Uterine smooth muscle cell (primary cell): Measurements from ENCODE around the gene FBLN7. TPM values are rescaled to one million over a fixed set of nuclear protein-coding genes. Genes with fewer than 3 reads are reported as not detected.

Source experiments
- total RNA-seq: library from RNA; depleted of rRNA; stranded (reverse); fragments of >200 nt; gene quantifications from 2 replicates; pipeline ENCODE4 v1.2.3, GENCODE V29; 2014

Gene FBLN7
- total RNA-seq, result 1.1 and 2.4 TPM in 2 replicates

GRCh38 chr2:112138159-112139032 is at the start of gene FBLN7:
Gene FBLN7 (plus strand): TSS chr2:112138385. CDS start chr2:112138656, 271 bp downstream.

Other genes starting within 250 kb of the FBLN7 start
- 0.11 and 0.37 TPM in 2 replicates for gene MERTK, start 239.8 kb upstream of the FBLN7 start, total RNA-seq
- 35.0 and 44.9 TPM in 2 replicates for gene TMEM87B, start 83.1 kb upstream of the FBLN7 start, total RNA-seq
- gene ZC3H8, start 116.7 kb downstream of the FBLN7 start, total RNA-seq, result 1.9 and 9.0 TPM in 2 replicates
- gene ZC3H6, start 137.2 kb downstream of the FBLN7 start, total RNA-seq, result 4.8 and 5.4 TPM in 2 replicates